ENCODE results near the gene MRPL4.

DNA sequence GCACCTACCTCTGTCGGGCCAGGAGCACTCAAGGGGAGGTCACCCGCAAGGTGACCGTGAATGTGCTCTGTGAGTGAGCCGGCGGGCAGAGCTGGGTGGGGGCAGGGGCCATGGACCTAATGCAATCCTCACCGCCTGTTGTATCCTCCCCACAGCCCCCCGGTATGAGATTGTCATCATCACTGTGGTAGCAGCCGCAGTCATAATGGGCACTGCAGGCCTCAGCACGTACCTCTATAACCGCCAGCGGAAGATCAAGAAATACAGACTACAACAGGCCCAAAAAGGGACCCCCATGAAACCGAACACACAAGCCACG is 32.9 kb downstream of the MRPL4 start:
- TF ChIP-seq CTCF (IDR thresholded peaks at IDR 0.05 in 2 of 3, conservative IDR thresholded peaks at IDR 0.05 in 1 of 3; ENCODE audit: borderline replicate concordance in 1 of 3, insufficient read depth in 1 of 3, low read depth in 2 of 3, low read length in 2 of 3) (no peak), SIN3A (IDR thresholded peaks at IDR 0.05; ENCODE audit: low read depth) (no peak)
